Neutrophil (primary cell): ENCODE results near the gene DIP2C.
"Not testable (repeated sequence)": the region's sequence is repeated elsewhere in the genome, so short reads cannot be mapped to it uniquely, and the experiment has no call there.

Experiments used
- H3K27ac ChIP-seq: fragments of 200-600 bp; sonication (generic); 2 replicates; pipeline ENCODE4 v1.5.1; 2016; ENCODE audit warnings: mild to moderate bottlenecking, moderate library complexity
- H3K27me3 ChIP-seq: fragments of 200-600 bp; sonication (generic); 2 replicates; pipeline ENCODE4 v1.6.0; 2016; ENCODE audit warnings: mild to moderate bottlenecking
- H3K36me3 ChIP-seq: fragments of 200-600 bp; sonication (generic); 2 replicates; pipeline ENCODE4 v1.5.1; 2017
- H3K4me1 ChIP-seq, 2 experiments: fragments of 200-600 bp in 1 of 2; sonication (generic) in 1 of 2; 1 replicate in 1 of 2; 2 replicates in 1 of 2; pipeline versions ENCODE4 v1.5.1 to v1.6.1; 2013 to 2016; ENCODE audit warnings: low read depth in 1 of 2, low read length in 1 of 2, mild to moderate bottlenecking in 1 of 2, moderate library complexity in 1 of 2; ENCODE audit not compliant: control insufficient read depth in 1 of 2, insufficient read depth in 1 of 2
- H3K4me3 ChIP-seq, 2 experiments: fragments of 200-600 bp in 1 of 2; sonication (generic) in 1 of 2; 1 replicate in 1 of 2; 2 replicates in 1 of 2; pipeline ENCODE4 v1.5.1; 2013 to 2016; ENCODE audit warnings: low read depth in 1 of 2, low read length in 1 of 2, mild to moderate bottlenecking in 1 of 2, moderate library complexity in 1 of 2
- H3K9me3 ChIP-seq: fragments of 200-600 bp; sonication (generic); 2 replicates; pipeline ENCODE4 v1.5.1; 2016
- TF ChIP-seq, protein P1 (sequence below): fragments of 200-600 bp; sonication (generic); IDR thresholded peaks from 2 replicates; pipeline ENCODE4 v1.5.1; 2016; ENCODE audit warnings: antibody characterized with exemption

DIP2C gene

DNA sequence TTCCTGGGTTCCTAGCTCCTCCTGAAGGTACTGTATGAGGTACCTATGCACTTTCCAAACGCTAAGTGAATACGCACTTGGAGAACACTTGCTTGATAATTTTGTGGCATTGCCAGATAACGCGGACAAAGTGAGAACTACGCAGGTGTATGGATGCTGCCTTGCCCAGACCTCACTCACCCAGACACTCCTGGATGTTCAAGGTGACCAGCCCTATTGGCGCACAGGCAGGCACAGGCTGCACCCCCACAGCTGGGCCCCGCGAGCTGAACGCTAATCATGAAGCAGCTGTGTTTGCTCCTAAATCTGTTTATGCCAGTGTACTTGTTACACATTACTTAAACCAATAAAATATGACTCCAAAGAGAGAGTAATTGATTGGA lies 27.3 kb downstream of the DIP2C start:
- Histone ChIP-seq H3K36me3 (no peaks in the 10 kb centered on the region), H3K9me3 (no peaks in the 10 kb centered on the region), H3K4me1 (no peaks in the 10 kb centered on the region), H3K27me3 (peaks cover 17% of the 10 kb centered on the region), H3K4me3 (no peak overlapping the region), H3K27ac (no peak overlapping the region)
- TF ChIP-seq, protein P1, sequence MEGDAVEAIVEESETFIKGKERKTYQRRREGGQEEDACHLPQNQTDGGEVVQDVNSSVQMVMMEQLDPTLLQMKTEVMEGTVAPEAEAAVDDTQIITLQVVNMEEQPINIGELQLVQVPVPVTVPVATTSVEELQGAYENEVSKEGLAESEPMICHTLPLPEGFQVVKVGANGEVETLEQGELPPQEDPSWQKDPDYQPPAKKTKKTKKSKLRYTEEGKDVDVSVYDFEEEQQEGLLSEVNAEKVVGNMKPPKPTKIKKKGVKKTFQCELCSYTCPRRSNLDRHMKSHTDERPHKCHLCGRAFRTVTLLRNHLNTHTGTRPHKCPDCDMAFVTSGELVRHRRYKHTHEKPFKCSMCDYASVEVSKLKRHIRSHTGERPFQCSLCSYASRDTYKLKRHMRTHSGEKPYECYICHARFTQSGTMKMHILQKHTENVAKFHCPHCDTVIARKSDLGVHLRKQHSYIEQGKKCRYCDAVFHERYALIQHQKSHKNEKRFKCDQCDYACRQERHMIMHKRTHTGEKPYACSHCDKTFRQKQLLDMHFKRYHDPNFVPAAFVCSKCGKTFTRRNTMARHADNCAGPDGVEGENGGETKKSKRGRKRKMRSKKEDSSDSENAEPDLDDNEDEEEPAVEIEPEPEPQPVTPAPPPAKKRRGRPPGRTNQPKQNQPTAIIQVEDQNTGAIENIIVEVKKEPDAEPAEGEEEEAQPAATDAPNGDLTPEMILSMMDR, result no peak

DNA sequence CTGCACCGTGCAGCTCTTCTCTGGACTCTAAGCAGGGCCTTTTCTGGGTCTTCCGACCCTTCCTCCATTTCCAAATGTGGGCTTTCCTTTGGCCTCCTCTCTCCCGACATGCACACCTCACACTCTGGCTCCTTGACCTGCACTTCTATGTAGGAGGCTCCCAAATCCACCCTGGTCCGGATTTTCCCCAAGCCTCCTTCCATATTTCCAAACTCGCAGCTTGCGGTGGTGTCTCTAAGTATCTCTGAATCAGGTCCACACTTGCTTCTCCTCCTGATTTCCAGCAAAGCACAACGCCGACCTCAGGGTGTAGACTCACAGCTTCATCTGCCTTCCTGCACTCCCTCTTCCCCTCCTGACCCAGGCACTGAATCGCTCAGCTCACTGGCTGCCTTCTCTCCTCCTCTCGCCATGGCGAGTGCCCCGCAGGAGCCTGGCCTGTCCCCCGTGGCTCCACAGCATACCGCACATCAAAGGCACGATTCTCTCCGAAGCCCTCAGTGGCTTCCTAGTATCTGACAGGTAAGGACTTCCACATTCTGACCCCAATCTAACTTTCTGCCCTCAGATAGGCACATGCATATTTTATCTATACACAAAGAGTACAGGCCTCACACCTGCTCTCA lies 27.8 kb downstream of the DIP2C start:
- no peaks in the 10 kb centered on the region for H3K9me3 ChIP-seq
- H3K4me1 ChIP-seq, result no peaks in the 10 kb centered on the region
- no peaks in the 10 kb centered on the region for H3K36me3 ChIP-seq
- no peak overlapping the region for H3K4me3 ChIP-seq
- TF ChIP-seq, protein P1, result no peak
- H3K27me3 ChIP-seq, result peaks cover 17% of the 10 kb centered on the region
- H3K27ac ChIP-seq, result no peak overlapping the region

DNA sequence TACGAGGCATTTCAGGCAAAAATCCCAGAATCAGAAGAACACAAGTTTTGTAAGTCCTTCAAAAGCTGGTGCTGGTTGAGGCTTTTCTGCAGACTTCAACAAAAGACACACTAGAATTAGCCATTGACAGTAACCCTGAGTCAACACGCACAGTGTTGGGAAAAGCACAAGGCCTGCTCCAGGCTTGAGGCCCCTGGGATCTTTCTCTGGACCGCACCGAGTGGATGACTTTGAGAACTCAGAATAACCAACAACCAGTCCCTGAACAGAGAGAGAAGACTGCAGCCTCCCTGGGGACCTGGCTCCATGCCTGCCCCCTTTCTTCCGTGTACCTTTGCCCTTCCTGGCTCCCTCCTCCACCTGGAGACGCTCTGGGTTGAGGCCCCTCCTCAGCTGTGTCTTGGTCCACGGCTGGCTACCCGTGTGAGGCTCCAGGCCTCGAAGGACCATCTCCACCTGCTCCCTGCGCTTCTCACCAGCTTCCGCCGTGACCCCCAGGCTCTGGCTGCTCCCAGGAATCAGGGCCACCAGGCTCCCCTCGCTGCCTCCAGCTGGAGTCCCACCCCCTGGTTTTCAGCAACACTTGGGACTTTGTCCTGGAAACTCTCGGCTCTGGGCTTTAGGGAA lies 28.4 kb downstream of the DIP2C start:
- TF ChIP-seq, protein P1, result no peak
- Histone ChIP-seq H3K4me1 (no peaks in the 10 kb centered on the region), H3K27me3 (peaks cover 17% of the 10 kb centered on the region), H3K27ac (no peak overlapping the region), H3K4me3 (no peak overlapping the region), H3K36me3 (no peaks in the 10 kb centered on the region), H3K9me3 (no peaks in the 10 kb centered on the region)

DNA sequence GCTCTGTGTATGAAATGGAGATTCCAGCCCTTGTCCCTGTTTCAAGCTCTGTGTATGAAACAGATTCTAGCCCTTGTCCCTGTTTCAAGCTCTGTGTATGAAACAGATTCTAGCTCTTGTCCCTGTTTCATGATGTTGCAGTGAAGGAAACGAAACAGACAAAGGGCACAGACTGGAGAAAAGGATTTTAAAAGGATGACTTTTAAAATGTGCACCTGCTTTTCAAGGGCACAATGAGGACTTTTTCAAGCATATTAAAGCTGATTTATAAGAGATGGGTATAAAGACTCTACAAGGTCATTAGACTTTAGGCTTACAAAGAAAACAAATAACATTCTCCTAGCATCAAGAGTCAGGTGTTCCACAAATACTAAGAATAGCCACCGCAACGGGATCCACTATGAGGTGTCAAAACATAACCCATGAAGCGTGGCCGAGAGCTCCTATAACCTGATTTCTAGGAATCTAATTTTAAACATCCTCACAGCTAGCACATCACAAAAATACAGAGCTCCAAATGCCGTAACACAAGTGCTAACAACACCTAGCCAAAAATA lies 29.0 kb downstream of the DIP2C start:
- Histone ChIP-seq H3K4me3 (no peak overlapping the region), H3K36me3 (no peaks in the 10 kb centered on the region), H3K27me3 (peaks cover 17% of the 10 kb centered on the region), H3K9me3 (no peaks in the 10 kb centered on the region), H3K4me1 (no peaks in the 10 kb centered on the region), H3K27ac (no peak overlapping the region)
- TF ChIP-seq, protein P1, result no peak

DNA sequence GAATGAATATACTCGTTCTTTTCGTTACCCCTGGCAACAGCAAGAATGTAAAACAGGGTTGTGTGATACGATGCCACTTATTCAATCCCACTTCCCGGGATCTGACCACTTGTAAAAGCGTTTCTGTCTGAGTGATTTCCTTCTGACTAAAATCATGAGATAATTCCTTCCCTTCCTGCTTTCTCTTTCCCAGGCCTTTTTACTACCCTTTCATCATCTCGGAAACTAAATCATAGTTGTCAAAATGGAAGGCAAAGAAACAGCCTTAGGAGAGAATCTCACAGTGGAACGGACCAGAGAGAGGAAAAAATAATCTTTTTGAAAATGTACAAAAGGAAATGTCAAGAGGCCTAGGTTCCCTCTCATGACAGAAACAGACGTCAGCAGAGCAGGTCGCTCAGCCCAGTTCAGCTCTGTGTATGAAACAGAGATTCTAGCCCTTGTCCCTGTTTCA lies 29.8 kb downstream of the DIP2C start:
- Histone ChIP-seq H3K4me1 (no peaks in the 10 kb centered on the region), H3K9me3 (no peaks in the 10 kb centered on the region), H3K27me3 (peaks cover 17% of the 10 kb centered on the region), H3K4me3 (no peak overlapping the region), H3K27ac (no peak overlapping the region), H3K36me3 (no peaks in the 10 kb centered on the region)
- TF ChIP-seq, protein P1, result no peak

DNA sequence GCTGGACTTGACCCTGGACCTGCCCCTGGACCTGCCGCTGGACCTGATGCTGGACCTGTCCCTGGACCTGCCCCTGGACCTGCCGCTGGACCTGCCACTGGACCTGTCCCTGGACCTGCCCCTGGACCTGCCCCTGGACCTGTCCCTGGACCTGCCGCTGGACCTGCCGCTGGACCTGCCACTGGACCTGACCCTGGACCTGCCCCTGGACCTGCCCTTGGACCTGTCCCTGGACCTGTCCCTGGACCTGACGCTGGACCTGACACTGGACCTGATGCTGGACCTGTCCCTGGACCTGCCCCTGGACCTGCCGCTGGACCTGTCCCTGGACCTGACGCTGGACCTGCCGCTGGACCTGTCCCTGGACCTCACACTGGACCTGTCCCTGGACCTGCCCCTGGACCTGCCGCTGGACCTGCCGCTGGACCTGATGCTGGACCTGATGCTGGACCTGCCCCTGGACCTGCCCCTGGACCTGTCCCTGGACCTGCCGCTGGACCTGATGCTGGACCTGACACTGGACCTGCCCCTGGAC lies 31.6 kb downstream of the DIP2C start:
- not testable (repeated sequence) for H3K4me3 ChIP-seq, H3K4me1 ChIP-seq, H3K36me3 ChIP-seq, H3K27ac ChIP-seq, H3K9me3 ChIP-seq
- peaks cover 22% of the 10 kb centered on the region for H3K27me3 ChIP-seq
